ENCODE measurements around the gene FCGR2B. TPM values are rescaled to one million over a fixed set of nuclear protein-coding genes. Genes with fewer than 3 reads are reported as not detected.
"Not testable (repeated sequence)": the region's sequence is repeated elsewhere in the genome, so short reads cannot be mapped to it uniquely, and the experiment has no call there.

The FCGR2B gene
- 0.06 TPM for polyA plus RNA-seq (ENCODE audit: insufficient read length)

DNA sequence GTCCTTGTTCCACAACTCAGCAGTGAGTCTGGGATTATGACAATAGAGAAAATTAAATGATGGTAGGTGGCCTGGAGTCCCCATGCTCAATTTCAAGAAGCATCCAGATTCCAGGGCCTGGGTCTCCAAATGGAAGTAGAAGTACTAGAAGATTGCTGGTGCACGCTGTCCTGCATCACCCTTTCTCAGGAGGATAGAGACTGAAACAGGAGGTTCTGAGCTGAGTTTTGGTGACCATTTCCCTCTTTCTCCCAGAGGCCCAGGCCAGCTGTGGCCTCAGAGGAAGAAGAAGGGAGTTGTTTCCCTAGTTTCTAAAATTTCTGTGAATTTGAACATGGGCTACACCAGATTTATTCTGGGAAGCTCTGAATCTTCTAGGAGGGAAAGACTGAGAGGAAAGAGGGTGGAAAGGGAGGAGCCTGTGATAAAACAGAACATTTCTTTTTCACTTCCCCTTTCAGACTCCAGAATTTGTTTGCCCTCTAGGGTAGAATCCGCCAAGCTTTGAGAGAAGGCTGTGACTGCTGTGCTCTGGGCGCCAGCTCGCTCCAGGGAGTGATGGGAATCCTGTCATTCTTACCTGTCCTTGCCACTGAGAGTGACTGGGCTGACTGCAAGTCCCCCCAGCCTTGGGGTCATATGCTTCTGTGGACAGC lies at the start of gene FCGR2B:
FCGR2B (plus strand) TSS at position 460 of the 656 bp plus-strand sequence; CDS start at position 559, 99 bp downstream.
- not testable (repeated sequence) for DNase-seq

- not testable (repeated sequence) for DNase-seq
Observed at GRCh38 chr1:161616417-161616816, 46.5 kb upstream of the FCGR2B start.

DNA sequence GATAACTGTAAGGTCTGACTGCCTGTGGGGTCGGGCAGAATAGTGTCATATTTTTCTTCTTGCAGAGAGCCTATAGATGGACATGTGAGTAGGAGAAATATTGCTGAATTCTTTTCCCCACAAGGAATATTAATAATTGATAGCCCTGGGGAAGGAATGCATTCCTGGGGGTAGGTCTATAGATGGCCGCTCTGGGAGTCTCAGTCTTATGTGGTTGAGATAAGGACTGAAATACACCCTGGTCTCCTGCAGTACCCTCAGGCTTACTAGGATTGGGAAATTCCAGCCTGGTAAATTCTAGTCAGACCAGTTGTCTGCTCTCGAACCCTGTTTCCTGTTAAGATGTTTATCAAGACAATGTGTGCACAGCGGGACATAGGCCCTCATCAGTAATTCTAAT lies 44.4 kb upstream of the FCGR2B start:
- not testable (repeated sequence) for DNase-seq

DNA sequence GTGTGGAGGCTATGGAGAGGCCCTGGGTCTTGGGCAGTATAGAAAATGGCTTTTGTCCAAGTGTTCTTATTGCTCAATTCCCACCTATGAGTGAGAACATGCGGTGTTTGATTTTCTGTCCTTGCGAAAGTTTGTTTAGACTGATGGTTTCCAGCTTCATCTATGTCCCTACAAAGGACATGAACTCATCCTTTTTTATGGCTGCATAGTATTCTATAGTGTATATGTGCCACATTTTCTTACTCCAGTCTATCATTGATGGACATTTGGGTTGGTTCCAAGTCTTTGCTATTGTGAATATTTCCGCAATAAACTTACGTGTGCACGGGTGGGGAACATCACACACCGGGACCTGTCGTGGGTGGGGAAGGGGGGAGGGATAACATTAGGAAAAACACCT lies 42.5 kb upstream of the FCGR2B start:
- not testable (repeated sequence) for DNase-seq

- peak; percentile 47 for DNase-seq
Observed at GRCh38 chr1:161621181-161622000, 41.6 kb upstream of the FCGR2B start.

DNA sequence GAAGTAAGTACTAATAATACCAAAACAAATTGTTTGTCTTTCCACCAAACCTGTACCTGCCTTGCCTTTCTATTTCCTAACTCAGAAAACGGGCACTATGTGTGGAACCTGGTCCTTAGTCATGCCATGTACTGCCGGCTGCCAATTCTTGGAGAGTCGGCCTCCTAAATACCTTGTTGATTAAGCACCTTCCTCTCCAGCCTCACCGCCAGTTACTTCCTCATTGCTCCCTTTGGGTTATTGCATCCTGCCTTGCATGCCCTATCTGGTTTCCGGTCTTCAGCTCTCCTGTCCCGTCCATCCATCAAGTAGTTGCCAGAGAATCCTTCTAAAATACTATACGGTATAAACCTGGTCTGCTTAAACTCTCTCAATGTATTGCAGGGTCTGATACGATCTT lies 40.9 kb upstream of the FCGR2B start:
- not testable (repeated sequence) for DNase-seq

DNA sequence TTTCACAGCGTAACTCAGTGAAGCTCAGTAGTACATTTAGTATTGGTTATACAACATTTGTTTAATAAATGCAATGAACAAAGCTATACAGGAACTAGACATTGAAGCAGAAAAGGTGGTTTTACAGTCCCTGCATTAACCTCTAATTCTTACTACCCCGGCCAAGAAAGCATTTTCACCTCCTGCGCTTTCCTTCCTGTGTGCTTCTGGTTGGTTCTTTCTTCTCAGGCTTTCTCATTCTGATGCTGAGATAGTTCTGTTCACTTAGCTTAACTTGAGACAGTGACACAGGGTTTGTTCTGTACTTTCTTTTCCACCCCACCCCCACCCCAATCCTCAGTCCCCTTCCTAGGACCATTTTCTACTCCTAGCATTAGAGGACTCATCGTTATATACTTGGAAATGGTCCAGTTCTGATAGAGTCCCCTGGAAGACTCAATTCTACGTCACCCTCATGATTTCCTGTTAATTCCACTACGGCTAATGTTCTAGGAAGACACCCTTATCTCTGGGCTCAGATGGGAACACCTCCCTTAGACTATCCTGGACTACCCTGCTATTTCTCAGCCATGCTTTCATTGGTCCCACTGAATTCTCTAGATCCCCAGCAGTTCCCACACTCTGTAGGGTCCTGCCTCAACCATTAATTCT lies 39.4 kb upstream of the FCGR2B start:
- not testable (repeated sequence) for DNase-seq

- DNase-seq, result not testable (repeated sequence)
Observed at GRCh38 chr1:161624605-161625004, 38.3 kb upstream of the FCGR2B start.

- DNase-seq, result not testable (repeated sequence)
Observed at GRCh38 chr1:161626445-161627146, 36.3 kb upstream of the FCGR2B start.

DNA sequence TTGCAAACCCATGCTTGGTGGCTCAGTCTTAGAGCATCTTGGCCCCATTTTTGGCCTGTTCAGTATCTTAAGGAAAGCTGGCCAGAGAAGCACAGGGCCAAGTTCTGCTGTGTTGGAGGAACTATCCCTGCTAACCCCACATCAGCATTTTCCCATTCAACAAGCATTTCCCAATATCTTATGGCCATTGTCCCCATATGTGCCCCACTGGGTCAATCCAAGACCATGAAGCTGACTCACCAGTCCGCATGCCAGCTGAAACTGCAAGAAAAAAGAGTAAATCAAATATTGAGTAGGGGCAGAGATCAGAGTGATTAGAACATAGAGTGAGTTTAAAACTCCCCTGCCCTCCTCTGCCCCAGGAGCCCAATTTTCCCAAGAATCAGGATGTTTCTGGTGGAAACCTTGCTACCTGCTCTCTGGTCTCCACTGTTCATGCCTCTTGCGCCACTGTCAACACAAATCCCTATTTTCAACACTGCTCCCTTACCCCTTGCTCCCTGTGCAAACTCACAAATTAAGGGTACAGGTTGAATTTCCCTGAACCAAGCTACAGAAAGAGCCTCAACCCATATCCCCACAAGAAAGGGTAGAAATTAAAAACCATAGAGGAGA lies 32.7 kb upstream of the FCGR2B start:
- not testable (repeated sequence) for DNase-seq

- no peak for DNase-seq
Observed at GRCh38 chr1:161631076-161631475, 31.9 kb upstream of the FCGR2B start, which contains the start of gene FCGR3B. TSS of gene FCGR3B (minus strand) at chr1:161631176. CDS start at chr1:161631094, 82 bp downstream.

DNA sequence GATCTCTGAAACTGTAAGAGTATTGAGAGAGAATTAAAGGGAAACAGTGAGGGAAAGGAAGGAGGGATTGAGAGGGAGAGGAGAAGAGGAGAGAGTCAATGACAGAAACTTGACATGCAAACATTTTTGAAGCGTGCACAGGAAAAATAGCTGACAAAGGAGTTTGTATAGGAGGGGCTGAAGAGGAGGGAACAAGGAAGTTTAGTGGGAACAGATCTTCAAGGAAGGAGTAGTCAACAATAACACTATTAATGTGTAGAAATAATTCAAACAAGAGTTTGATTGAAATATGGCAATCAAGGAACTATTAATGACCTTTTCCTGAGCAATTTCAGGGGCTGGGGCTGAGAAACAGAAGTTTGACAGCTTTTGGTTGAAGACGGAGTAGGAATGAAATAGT lies 27.9 kb upstream of the FCGR2B start:
- DNase-seq, result not testable (repeated sequence)

DNA sequence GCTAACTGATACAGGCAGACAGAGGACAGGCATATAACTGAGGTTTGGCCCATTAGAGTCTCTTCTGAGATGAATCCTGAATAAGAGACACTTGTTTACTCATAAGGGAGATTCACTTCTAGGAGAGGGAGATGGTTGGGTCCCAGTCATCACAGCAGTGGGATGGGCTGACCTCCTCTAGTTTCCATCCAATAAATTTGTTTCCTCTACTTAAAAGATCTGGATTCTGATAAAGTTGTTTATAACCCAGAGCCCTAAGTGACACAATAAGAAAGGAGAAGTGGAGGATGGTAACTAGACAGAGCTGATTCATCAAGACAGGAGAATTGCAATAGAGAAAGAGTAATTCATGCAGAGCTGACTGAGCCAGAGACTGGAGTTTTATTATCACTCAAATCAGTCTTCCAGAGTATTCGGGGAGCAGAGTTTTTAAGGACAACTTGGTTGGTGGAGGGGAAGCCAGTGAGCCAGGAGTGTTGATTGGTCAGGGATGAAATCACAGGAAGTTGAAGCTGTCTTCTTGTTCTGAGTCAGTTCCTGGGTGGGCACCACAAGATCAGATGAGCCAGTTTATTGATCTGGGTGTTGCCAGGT lies 26.7 kb upstream of the FCGR2B start:
- not testable (repeated sequence) for DNase-seq

GRCh38 chr1:161636976-161637375 lies 26.0 kb upstream of the FCGR2B start:
- DNase-seq, result not testable (repeated sequence)

DNA sequence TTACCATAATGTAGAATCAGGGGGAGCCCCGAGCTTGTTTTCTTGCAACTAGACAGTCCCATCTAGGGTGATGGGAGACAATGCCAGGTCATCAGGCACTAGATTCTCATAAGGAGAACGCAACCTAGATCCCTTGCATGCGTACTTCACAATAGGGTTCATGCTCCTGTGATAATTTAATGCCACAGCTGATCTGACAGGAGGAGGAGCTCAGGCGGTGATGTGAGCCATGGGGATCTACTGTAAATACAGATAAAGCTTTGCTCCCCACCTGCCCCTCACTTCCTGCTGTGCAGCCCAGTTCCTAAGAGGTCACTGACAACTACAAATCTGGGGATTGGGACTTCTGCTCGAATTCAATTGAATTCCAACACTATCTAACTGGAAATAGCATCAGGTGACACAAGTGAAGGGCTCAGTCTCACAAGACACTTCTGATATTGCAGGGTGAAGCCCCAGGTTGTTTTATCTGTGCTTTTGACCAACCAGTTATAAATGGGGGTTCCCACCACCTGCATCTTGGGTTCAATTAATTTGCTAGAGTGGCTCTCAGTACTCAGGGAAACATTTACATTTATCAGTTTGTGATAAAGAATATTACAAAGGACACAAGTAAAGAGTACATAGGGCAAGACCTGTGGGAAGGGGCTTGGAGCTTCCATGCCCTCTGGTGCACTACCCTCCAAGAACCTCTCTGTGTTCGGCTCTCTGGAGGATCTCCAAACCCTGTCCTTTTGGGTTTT lies 24.5 kb upstream of the FCGR2B start:
- not testable (repeated sequence) for DNase-seq

- not testable (repeated sequence) for DNase-seq
Observed at GRCh38 chr1:161639203-161639602, 23.7 kb upstream of the FCGR2B start.

- not testable (repeated sequence) for DNase-seq
Observed at GRCh38 chr1:161642697-161643096, 20.2 kb upstream of the FCGR2B start.

DNA sequence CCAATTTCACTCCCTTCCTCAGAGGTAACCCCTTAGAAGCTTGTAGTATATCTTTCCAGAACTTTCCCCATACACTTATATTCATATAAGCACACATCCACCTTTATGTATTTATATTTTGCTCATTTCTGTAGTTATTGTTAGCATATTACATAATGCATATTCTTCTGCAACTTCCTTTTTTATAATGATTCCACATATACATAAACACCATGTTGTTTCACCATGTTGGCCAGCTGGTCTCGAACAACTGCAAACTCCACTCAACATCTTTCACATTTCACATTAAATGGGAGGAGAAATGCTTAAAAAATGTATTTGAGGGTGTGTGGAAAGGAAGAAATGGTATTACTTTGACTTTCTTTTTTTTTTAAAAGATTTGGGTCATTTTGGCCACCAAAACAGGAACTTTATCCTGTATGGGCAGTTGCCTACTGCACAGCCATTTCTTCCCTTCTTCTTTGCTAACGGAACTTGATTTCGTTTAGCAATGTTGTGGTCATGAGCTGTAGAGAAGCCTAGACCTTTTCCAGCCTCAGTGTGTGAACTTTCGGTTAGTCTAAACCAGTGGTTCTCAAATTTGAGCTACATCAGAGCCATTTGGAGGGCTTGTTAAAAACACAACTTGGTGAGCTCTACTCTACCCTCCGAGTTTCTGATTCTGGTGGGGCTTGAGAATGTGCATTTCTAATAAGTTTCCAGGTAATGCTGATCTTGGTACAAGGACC lies 19.3 kb upstream of the FCGR2B start:
- DNase-seq, result not testable (repeated sequence)

DNA sequence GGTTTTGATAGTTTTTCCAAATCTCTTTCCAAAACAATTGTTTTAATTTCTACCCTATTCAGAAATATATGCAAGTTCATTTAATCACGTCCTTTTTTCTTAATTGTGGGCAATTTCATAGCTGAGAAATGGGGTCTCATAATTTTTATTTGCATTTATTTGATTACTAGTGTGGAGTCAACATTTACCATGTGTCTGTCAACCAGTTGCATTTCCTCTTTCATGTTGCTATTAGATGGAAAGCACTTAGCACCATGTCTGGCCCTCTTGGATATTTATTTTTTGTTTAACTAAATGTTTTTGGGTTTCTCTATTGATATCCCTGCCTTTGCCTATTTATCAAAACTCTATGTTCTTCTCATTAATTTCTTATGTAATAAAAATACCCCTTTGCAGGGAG lies 18.1 kb upstream of the FCGR2B start:
- not testable (repeated sequence) for DNase-seq

Data from hindlimb muscle (tissue), 1 donor.